ENCODE measurements around the gene PTPRN2.

GRCh38 chr7:158206341-158206740 is 381.3 kb downstream of the PTPRN2 start:
- TF ChIP-seq CTCF (conservative IDR thresholded peaks at IDR 0.05) = no peak
- no peak for TF ChIP-seq EZH2 (IDR thresholded peaks at IDR 0.05; ENCODE audit: low read depth)

Data from PC-9 (cell line).